H9 (cell line): ENCODE results near the gene CACNG8. TPM values are rescaled to one million over a fixed set of nuclear protein-coding genes. Genes with fewer than 3 reads are reported as not detected.

ENCODE experiments used
- DNase-seq: peaks from one replicate; pipeline ENCODE4 v3.0.0-alpha.2; 2017
- H2AFZ ChIP-seq: one replicate; pipeline ENCODE4 v1.6.1; 2013; ENCODE audit warnings: mild to moderate bottlenecking, low read length, control low read depth, moderate library complexity
- H2AK5ac ChIP-seq: 2 replicates; pipeline ENCODE4 v1.6.1; 2013; ENCODE audit warnings: low read length, control low read depth, mixed read lengths; ENCODE audit not compliant: insufficient read length
- H2BK120ac ChIP-seq: one replicate; pipeline ENCODE4 v1.6.1; 2013; ENCODE audit warnings: low read depth, mild to moderate bottlenecking, low read length, control low read depth, inconsistent platforms; ENCODE audit not compliant: poor library complexity, severe bottlenecking
- H2BK12ac ChIP-seq: 2 replicates; pipeline ENCODE4 v1.6.1; 2013; ENCODE audit warnings: low read length, control low read depth, mixed read lengths, low read depth; ENCODE audit not compliant: insufficient read length
- H2BK15ac ChIP-seq: 2 replicates; pipeline ENCODE4 v1.6.1; 2013; ENCODE audit warnings: low read depth, low read length, control low read depth
- H2BK20ac ChIP-seq: one replicate; pipeline ENCODE4 v1.6.1; 2013; ENCODE audit warnings: low read depth, mild to moderate bottlenecking, low read length, control low read depth, inconsistent platforms; ENCODE audit not compliant: poor library complexity, severe bottlenecking
- H2BK5ac ChIP-seq: 2 replicates; pipeline ENCODE4 v1.6.1; 2013; ENCODE audit warnings: low read length, control low read depth, mixed read lengths; ENCODE audit not compliant: insufficient read length
- H3K14ac ChIP-seq: 2 replicates; pipeline ENCODE4 v1.6.1; 2013; ENCODE audit warnings: low read length, control low read depth; ENCODE audit not compliant: insufficient read depth
- H3K18ac ChIP-seq: 2 replicates; pipeline ENCODE4 v1.6.1; 2013; ENCODE audit warnings: low read depth, mild to moderate bottlenecking, mixed read lengths, low read length, control low read depth; ENCODE audit not compliant: insufficient read length
- H3K23ac ChIP-seq: 2 replicates; pipeline ENCODE4 v1.6.1; 2013; ENCODE audit warnings: low read length, control low read depth, mixed read lengths, low read depth; ENCODE audit not compliant: insufficient read length
- H3K23me2 ChIP-seq: 2 replicates; pipeline ENCODE4 v1.6.1; 2013; ENCODE audit warnings: low read depth, mild to moderate bottlenecking, mixed read lengths, low read length, control low read depth; ENCODE audit not compliant: insufficient read length, poor library complexity, severe bottlenecking
- H3K27ac ChIP-seq: 2 replicates; pipeline ENCODE4 v1.5.1; 2013; ENCODE audit warnings: low read length, control low read depth, mixed read lengths, low read depth; ENCODE audit not compliant: insufficient read length
- H3K27me3 ChIP-seq: 2 replicates; pipeline ENCODE4 v1.6.1; 2013; ENCODE audit warnings: low read length, control low read depth, inconsistent platforms; ENCODE audit not compliant: insufficient read depth
- H3K4ac ChIP-seq: 2 replicates; pipeline ENCODE4 v1.6.1; 2013; ENCODE audit warnings: low read depth, mild to moderate bottlenecking, control low read depth, inconsistent platforms, low read length, moderate library complexity
- H3K4me1 ChIP-seq: 2 replicates; pipeline ENCODE4 v1.6.1; 2013; ENCODE audit warnings: low read length, control low read depth, inconsistent platforms; ENCODE audit not compliant: insufficient read depth
- H3K4me2 ChIP-seq: 2 replicates; pipeline ENCODE4 v1.6.1; 2013; ENCODE audit warnings: low read length, control low read depth, mixed read lengths; ENCODE audit not compliant: insufficient read length, insufficient read depth
- H3K56ac ChIP-seq: 2 replicates; pipeline ENCODE4 v1.6.1; 2013; ENCODE audit warnings: low read depth, mild to moderate bottlenecking, mixed read lengths, low read length, control low read depth; ENCODE audit not compliant: insufficient read length
- H3K79me1 ChIP-seq: 2 replicates; pipeline ENCODE4 v1.6.1; 2013; ENCODE audit warnings: low read depth, mild to moderate bottlenecking, moderate library complexity, low read length, control low read depth, inconsistent platforms; ENCODE audit not compliant: insufficient read depth, poor library complexity, severe bottlenecking
- H3K79me2 ChIP-seq: 2 replicates; pipeline ENCODE4 v1.6.1; 2013; ENCODE audit warnings: low read length, control low read depth, inconsistent platforms; ENCODE audit not compliant: insufficient read depth
- H3K9ac ChIP-seq: 2 replicates; pipeline ENCODE4 v1.6.1; 2013; ENCODE audit warnings: low read length, control low read depth, mixed read lengths; ENCODE audit not compliant: insufficient read length; ENCODE audit errors: extremely low read depth
- H3K9me3 ChIP-seq: one replicate; pipeline ENCODE4 v1.6.1; 2013; ENCODE audit warnings: low read depth, low read length, inconsistent platforms; ENCODE audit not compliant: control insufficient read depth
- H3T11ph ChIP-seq: one replicate; pipeline ENCODE4 v1.6.1; 2013; ENCODE audit warnings: mild to moderate bottlenecking, low read length, control low read depth, inconsistent platforms
- H4K20me1 ChIP-seq: one replicate; pipeline ENCODE4 v1.6.1; 2013; ENCODE audit not compliant: control insufficient read depth, insufficient read length, insufficient read depth
- H4K5ac ChIP-seq: 2 replicates; pipeline ENCODE4 v1.6.1; 2013; ENCODE audit warnings: low read depth, mild to moderate bottlenecking, mixed read lengths, low read length, control low read depth; ENCODE audit not compliant: insufficient read length
- H4K8ac ChIP-seq: replicated peaks from 2 replicates; pipeline ENCODE4 v1.6.1; 2013; ENCODE audit warnings: low read length, control low read depth, mixed read lengths, low read depth; ENCODE audit not compliant: insufficient read length
- H4K91ac ChIP-seq: 2 replicates; pipeline ENCODE4 v1.6.1; 2013; ENCODE audit warnings: low read depth, mild to moderate bottlenecking, moderate library complexity, mixed read lengths, low read length, control low read depth; ENCODE audit not compliant: insufficient read length
- H3K27ac Mint-ChIP-seq, 3 experiments: 2 replicates in 2 of 3; 3 replicates in 1 of 3; pipeline ENCODE4 v1.8.0; 2020 to 2021; ENCODE audit warnings: mixed read lengths in 3 of 3, mild to moderate bottlenecking in 1 of 3, moderate library complexity in 1 of 3
- H3K27me3 Mint-ChIP-seq: 2 replicates; pipeline ENCODE4 v1.8.0; 2021; ENCODE audit warnings: low read depth, mild to moderate bottlenecking, moderate library complexity, mixed read lengths
- H3K36me3 Mint-ChIP-seq, 3 experiments: 2 replicates in 2 of 3; 3 replicates in 1 of 3; pipeline ENCODE4 v1.8.0; 2020 to 2021; ENCODE audit warnings: low read depth in 3 of 3, mixed read lengths in 3 of 3; ENCODE audit not compliant: insufficient read depth in 1 of 3
- H3K4me1 Mint-ChIP-seq, 2 experiments: 2 replicates each; pipeline ENCODE4 v1.8.0; 2020; ENCODE audit warnings: mixed read lengths in 2 of 2
- H3K4me3 Mint-ChIP-seq, 2 experiments: 2 replicates in 1 of 2; 3 replicates in 1 of 2; pipeline ENCODE4 v1.8.0; 2020 to 2021; ENCODE audit warnings: mild to moderate bottlenecking in 2 of 2, mixed read lengths in 2 of 2, moderate library complexity in 1 of 2
- H3K9me3 Mint-ChIP-seq, 2 experiments: 2 replicates in 1 of 2; 3 replicates in 1 of 2; pipeline ENCODE4 v1.8.0; 2020; ENCODE audit warnings: mild to moderate bottlenecking in 2 of 2, mixed read lengths in 2 of 2, moderate library complexity in 1 of 2
- WGBS: extraction: QIAGEN DNeasy Blood & Tissue Kit; methylation state at CpG from one replicate; pipeline ENCODE4 v1.1.7; 2013; ENCODE audit warnings: missing lambda C conversion rate, low lambda C conversion rate, mixed read lengths; ENCODE audit not compliant: insufficient read length; ENCODE audit errors: extremely low coverage; 5-methylcytosine and 5-hydroxymethylcytosine counted together
- total RNA-seq: library from RNA; stranded (reverse); gene quantifications from 2 replicates; pipeline ENCODE4 v1.2.1, GENCODE V29; 2021
- TF ChIP-seq, protein P1 (sequence below): fragments of 200-600 bp; sonication (generic); conservative IDR thresholded peaks from 3 replicates; pipeline ENCODE4 v1.8.0; 2021; ENCODE audit warnings: antibody characterized with exemption, mild to moderate bottlenecking

Gene CACNG8
- total RNA-seq, 1 experiment from 2014 or later = 7.1 TPM

DNA sequence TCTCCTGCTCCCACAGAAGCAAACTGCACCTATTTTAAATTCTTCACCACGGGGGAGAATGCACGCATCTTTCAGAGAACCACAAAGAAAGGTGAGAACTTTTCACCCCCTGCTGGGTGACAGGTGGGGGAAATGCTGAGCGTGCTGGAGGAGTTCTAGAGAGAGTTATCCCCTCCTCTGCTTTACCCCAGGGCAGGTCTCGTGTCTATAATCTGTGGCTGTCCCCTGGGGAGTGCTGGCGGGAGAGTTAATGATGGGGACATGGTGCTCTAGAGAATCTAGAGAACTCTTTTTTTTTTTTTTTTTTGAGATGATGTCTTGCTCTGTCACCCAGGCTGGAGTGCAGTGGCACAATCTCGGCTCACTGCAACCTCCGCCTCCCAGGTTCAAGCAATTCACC, 35.5 kb downstream of the CACNG8 start:
- no CpG with 5 or more reads among the region's 7 CpGs for WGBS

More for the DNA sequence above, 35.5 kb downstream of the CACNG8 start:
- H3K56ac ChIP-seq = no peak overlapping the region
- H3K27ac ChIP-seq = no peak overlapping the region
- Mint-ChIP-seq H3K27ac (no peak overlapping the region), H3K9me3 (no peaks in the 10 kb centered on the region), H3K27me3 (peaks cover 95% of the 10 kb centered on the region), H3K36me3 (no peaks in the 10 kb centered on the region; a peak in 1 of 7 replicates), H3K4me1 (peaks cover 10 to 11% of the 10 kb centered on the region in 2 experiments), H3K4me3 (no peak overlapping the region; a peak in 1 of 5 replicates)
- H2BK120ac ChIP-seq = no peak overlapping the region
- no peak overlapping the region for H3K23ac ChIP-seq
- H4K20me1 ChIP-seq = no peaks in the 10 kb centered on the region
- H4K8ac ChIP-seq = no peak overlapping the region
- H3K4me2 ChIP-seq = no peak overlapping the region
- no peak overlapping the region for H3K4ac ChIP-seq
- H3K18ac ChIP-seq = no peak overlapping the region
- H2BK5ac ChIP-seq = no peak overlapping the region
- H2AFZ ChIP-seq = no peak overlapping the region
- no peaks in the 10 kb centered on the region for H3K79me1 ChIP-seq
- H3K23me2 ChIP-seq = no peaks in the 10 kb centered on the region
- no peaks in the 10 kb centered on the region; the same call in 1 of the 2 replicates for H3K27me3 ChIP-seq
- no peak overlapping the region for H2BK15ac ChIP-seq
- H3T11ph ChIP-seq = no peak overlapping the region
- TF ChIP-seq, protein P1, sequence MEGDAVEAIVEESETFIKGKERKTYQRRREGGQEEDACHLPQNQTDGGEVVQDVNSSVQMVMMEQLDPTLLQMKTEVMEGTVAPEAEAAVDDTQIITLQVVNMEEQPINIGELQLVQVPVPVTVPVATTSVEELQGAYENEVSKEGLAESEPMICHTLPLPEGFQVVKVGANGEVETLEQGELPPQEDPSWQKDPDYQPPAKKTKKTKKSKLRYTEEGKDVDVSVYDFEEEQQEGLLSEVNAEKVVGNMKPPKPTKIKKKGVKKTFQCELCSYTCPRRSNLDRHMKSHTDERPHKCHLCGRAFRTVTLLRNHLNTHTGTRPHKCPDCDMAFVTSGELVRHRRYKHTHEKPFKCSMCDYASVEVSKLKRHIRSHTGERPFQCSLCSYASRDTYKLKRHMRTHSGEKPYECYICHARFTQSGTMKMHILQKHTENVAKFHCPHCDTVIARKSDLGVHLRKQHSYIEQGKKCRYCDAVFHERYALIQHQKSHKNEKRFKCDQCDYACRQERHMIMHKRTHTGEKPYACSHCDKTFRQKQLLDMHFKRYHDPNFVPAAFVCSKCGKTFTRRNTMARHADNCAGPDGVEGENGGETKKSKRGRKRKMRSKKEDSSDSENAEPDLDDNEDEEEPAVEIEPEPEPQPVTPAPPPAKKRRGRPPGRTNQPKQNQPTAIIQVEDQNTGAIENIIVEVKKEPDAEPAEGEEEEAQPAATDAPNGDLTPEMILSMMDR = no peak
- H2BK12ac ChIP-seq = no peak overlapping the region
- H4K5ac ChIP-seq = no peak overlapping the region
- no peaks in the 10 kb centered on the region for H3K79me2 ChIP-seq
- no peak for DNase-seq
- H3K4me1 ChIP-seq = no peaks in the 10 kb centered on the region
- no peak overlapping the region for H2AK5ac ChIP-seq
- no peaks in the 10 kb centered on the region for H3K9me3 ChIP-seq
- no peak overlapping the region for H3K9ac ChIP-seq
- no peak overlapping the region for H3K14ac ChIP-seq
- no peak overlapping the region for H4K91ac ChIP-seq
- no peak overlapping the region for H2BK20ac ChIP-seq
